LNCAP (cell line): ENCODE measurements around the gene PRKAR1B.

Experiments
- TF ChIP-seq, protein P1 (sequence below): fragments of 450-650 bp; IDR thresholded peaks from 2 replicates; pipeline ENCODE4 v1.5.1; 2017; ENCODE audit warnings: mild to moderate bottlenecking

The PRKAR1B gene

DNA sequence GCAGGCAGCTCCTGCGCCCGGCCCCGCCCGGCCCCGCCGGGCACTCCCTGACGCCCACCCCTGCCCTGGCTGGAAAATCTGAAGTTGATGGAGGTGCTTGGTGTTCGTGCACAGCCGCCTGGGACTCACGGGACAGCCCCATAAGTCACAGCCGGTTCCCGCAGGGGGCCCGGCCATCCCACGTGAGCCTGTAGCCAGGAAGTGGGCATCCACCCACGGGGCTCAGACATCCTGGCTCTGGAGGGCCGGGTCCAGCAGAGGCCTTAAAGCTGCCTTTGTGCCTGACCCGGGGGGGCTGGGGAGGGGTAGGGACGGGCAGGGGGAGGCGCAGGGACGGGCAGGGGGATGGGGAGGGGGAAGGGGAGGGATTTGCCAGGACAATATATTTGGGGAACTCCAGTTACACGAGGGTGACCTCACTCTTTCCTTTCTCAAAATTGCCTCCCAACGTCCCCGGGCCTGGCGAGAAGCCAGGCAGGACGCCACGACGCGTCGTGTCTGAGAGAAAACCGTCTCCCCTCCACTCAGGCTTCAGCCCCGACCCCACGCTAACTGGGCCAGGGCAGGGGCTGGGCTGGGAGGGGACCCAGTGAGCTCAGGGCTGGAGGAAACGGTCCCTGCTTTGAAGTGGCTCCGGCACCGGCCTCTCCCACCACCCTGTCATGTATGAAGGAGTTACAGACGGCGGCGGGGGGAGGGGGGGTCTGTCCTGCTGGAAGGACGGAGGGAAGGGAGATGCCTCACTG, 125.3 kb downstream of the PRKAR1B start:
- TF ChIP-seq, protein P1, sequence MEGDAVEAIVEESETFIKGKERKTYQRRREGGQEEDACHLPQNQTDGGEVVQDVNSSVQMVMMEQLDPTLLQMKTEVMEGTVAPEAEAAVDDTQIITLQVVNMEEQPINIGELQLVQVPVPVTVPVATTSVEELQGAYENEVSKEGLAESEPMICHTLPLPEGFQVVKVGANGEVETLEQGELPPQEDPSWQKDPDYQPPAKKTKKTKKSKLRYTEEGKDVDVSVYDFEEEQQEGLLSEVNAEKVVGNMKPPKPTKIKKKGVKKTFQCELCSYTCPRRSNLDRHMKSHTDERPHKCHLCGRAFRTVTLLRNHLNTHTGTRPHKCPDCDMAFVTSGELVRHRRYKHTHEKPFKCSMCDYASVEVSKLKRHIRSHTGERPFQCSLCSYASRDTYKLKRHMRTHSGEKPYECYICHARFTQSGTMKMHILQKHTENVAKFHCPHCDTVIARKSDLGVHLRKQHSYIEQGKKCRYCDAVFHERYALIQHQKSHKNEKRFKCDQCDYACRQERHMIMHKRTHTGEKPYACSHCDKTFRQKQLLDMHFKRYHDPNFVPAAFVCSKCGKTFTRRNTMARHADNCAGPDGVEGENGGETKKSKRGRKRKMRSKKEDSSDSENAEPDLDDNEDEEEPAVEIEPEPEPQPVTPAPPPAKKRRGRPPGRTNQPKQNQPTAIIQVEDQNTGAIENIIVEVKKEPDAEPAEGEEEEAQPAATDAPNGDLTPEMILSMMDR = no peak

DNA sequence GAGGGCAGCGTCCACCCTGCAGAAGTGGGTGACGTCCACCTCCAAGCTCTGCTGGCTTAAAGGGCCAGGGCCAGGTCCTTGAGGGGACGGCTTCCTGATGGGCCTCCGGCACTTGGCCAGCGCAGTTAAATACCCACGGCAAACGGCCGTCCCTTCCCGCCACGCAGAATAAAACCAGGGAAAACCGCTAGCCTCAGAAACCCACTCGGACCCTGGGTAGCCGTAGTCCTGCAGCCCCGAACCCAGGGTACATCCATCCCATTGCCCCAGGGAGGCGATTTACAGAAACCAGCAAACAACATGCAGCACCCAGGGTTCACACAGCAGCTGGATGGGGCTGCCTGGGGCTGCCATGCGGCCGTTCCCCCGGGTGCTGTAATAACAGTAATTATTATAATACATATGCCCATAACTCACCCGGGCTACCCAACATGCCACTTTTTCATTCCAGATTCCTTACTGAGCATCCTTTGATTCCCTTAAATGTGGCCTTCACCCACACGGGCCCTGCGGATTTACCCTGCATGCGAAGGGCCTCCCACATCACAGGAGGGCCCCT, 126.0 kb downstream of the PRKAR1B start:
- TF ChIP-seq, protein P1 = no peak

DNA sequence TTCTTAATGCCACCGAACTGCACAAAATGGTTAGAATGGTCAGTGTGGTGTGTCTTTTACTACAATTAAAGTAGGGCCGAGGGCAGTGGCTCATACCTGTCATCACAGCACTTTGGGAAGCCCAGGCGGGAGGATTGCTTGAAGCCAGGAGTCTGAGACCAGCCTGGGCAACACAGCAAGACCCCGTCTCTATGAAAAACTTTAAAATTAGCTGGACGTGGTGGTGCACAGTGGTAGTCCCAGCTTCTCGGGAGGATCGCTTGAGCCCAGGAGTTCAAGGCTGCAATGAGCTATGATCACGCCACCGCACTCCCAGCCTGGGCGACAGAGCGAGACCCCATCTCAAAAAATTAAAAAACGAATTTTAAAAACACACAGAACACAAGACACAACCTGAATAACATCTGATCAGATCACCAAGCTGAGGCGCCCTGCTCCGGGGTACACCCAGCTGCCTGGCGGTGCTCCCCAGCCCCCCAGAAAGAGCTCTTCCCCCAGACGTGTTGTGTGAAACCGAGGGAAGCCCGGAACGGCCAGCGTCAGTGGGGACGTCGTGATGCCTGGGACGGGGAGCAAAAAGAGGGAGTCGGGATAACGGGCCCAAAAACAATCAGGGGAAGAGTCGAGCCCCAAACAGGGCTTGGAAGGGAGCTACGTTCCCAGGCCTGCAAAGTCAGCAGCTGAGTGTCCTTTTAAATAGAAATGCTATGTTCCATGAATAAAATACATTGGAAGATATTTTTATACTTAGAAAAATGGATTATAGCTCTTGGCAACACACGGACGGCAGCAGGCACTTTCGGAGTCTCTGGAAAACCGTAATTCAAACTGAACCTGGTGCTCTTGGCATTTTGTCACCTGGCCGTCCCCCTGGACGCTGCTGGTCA, 126.7 kb downstream of the PRKAR1B start:
- TF ChIP-seq, protein P1 = no peak

DNA sequence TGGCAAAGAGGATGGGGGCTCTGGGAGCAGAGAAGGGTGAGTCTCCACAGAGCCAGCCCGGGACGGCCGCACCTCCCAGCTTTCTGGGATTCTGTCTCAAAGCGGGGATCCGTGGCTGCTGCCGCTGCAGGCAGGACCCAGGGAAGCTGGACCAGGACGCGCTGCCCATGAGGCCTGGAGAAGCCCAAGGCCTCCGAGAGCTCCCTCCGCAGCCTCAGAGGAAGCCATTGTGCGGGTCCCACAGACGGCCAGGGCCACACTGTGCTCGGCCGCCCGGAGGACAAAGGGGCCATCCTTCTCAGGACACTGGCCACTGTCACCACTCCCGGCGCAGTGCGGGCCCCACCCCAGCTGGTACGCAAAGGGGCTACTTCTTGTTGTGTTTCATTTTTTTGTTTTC, 128.2 kb downstream of the PRKAR1B start:
- TF ChIP-seq, protein P1 = no peak

DNA sequence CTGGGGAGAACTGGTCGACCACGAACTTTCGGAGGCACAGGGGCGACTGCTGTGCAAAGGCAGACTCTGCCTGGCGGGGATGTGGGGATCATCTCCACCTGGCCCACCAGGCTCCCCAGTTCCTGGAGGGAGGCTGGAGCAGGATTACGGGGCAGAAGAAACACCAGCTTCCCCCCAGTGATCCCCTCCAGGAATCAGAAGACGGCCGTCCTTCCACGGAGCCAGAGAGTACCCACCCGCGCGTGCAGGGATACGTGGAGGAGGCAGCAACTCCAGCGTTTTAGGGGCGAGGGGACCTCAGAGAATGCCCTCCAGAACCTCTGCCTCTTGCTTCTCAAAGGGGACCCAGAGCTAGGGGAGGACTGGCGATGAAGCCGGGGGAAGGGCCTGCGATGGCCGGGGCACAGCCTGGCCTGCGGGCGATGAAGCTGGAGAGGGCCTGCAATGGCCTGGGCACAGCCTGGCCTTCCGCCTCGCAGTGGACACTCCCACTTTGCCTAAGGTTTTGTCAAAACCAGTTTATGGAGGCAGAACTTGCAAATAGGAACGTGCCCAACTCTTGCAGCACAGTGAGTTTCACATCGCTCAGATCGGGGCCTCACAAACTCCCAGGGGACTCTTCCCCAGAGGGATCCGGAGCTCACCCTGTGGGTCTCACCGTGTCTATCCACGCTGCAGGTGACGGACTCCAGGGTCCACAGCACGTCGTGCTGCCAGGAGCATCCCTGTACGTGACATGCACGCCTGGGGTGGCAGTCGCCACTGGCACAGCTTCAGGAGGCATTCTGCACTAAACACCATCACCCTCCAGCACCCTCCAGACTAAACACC, 129.5 kb downstream of the PRKAR1B start:
- TF ChIP-seq, protein P1 = no peak

DNA sequence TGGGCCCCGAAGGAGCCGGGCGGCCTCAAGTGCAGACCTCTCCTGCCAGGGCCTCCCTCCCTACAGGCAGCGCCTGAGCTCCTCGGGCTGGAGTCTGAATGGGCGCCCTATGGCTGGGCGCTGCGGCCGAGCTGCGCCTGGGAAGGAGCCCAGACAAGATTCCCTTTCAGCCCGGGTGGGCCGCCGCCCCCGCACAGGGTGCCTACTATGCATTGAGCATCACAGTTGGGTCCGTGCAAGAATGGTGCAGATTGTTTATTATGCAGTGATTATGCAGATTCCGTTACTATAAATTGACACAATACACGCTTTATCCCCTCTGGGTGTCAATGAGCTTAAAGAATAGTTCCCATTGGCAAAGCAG, 130.3 kb downstream of the PRKAR1B start:
- TF ChIP-seq, protein P1 = no peak
